Caki2 (cell line): ENCODE measurements around the gene TOLLIP. TPM values are rescaled to one million over a fixed set of nuclear protein-coding genes. Genes with fewer than 3 reads are reported as not detected.
"Not testable (repeated sequence)": the region's sequence is repeated elsewhere in the genome, so short reads cannot be mapped to it uniquely, and the experiment has no call there.

ENCODE experiments used
- DNase-seq: peaks from one replicate; pipeline ENCODE4 v3.0.0-alpha.2; 2015; ENCODE audit warnings: low read depth
- in situ Hi-C: cut with HindIII; loops from 2 replicates; pipeline ENCODE4 v1.10.0; 2016; ENCODE audit warnings: low sequenced_read_pairs, low pct_unique_long_range_greater_than_20kb, mixed read lengths
- total RNA-seq: library from RNA; depleted of rRNA; stranded (reverse); fragments of >200 nt; shearing (Covaris generic); gene quantifications from 2 replicates; pipeline ENCODE4 v1.2.3, GENCODE V29; 2014; ENCODE audit warnings: low replicate concordance

The TOLLIP gene
- total RNA-seq, 1 experiment from 2014 or later: 18.3 TPM

DNA sequence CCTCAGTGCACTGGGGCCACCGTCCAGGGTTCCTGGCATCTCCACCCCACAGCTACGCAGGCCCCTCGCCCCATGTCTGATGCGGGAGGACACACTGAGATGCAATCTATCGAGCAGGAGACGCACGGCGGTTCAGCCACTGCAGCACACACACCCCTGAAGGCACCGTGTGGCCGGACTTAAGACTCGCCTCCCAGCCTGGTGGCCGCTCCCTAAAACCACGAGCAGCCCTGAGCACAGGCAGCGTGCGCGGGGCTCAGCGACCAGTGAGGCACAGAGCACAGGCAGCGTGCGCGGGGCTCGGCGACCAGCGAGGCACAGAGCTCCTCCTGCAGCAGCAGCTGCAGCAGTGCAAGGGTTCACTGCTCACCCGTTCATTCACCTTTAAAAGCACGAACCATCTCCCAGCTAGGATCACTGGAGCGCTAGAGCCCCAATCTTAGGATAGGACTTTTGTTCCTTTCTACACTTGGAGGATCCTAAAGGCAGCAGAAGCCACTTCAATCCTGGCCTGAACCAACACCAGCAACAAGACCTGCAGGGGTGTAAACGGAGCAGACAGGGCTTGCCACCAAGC is 31.4 kb downstream of the TOLLIP start:
- in situ Hi-C loops: no loop called here
- no peak for DNase-seq

DNA sequence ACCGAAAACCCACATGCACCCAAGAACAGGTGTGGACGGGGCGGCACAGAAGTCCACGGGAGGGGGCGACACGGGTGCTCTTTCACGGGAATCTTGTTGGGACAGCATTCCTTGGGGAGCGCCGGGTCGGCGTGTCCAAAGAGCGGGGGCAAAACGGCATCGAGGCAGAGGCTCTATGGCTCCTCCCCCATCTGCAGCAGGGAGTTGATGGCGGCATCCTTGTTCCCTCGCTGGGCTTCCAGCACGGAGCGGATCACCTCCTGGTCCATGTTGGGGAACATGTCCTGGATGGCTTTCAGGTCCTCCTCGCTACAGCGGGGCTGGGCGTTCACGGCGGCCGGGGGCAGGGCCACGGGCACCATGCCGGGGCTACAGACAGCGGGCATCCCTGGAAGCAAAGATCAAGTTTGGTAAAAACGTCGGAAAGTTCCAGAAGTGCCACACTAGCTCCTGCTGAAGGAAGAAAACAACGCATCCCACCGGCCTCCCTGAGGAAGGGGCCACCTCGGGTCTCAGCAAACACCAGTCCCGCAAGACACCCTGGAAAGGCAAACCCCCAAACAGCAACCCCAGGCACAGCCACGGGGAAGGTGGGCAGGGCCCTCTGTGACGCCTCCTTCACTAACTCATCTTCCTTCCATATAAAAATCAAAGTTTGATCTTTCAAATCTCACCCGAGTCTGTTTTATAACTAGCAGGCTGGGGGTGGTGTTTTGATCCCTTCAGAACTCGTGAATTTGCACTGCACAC is 32.4 kb downstream of the TOLLIP start:
- DNase-seq: no peak
- in situ Hi-C loops: no loop called here

DNA sequence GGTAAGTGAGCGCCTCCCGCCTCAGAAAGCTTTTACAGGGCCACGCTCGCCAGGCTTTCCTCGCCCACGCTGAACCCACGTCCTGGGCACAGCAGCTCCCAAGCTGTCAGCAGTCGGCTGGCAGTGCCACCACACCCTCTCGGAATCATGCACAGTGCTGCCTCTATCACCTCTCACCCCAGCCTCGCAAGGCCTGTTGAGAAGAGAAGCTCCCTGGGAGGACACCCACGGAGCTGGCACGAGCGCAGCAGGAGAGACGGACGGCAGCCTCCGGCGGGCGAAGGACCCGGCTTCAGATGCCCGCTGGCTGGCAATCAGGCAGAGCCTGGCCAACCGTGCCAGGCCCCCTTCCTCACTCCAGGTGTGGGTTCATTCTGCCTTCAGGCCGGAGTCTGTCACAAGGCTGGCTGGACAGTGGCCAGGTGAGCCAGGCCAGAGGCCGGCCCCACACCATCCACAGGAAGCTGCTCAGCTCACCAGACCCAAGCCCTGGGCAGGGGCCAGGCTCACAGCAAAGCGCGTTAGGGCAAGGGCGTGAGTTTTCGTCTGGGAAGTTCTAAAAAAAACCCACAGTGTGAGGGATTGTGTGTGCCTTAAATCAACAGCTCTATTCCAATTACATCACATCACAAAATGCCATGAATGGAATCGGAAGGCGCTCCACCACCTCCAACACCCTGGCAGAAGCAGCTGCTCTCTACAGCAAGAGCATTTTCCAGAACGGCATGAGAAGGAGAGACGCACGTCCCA is 33.2 kb downstream of the TOLLIP start:
- no peak for DNase-seq
- in situ Hi-C loops: no loop called here

DNA sequence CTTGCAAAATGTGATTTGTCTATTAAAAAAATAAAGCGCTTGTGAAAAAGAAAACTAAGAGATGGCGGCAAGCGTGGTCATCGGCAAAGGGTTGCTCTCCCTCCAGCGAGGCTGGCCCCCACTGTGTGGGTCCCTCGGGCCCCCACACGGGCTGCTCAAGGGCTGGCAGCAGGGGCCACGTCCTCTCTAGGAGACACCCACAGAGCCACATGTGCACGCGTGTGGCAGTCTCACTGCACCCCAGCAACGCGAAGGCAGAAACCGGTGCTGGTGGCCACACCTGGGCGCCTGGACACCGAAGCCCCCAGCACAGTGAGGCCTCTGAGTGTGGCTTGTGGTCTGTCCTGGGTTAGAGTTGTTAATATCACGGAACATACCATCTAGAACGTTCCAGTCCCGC is 34.4 kb downstream of the TOLLIP start:
- DNase-seq: no peak
- in situ Hi-C loops: no loop called here

GRCh38 chr11:1274501-1274900 is 34.9 kb downstream of the TOLLIP start:
- in situ Hi-C loops: no loop called here
- DNase-seq: no peak

DNA sequence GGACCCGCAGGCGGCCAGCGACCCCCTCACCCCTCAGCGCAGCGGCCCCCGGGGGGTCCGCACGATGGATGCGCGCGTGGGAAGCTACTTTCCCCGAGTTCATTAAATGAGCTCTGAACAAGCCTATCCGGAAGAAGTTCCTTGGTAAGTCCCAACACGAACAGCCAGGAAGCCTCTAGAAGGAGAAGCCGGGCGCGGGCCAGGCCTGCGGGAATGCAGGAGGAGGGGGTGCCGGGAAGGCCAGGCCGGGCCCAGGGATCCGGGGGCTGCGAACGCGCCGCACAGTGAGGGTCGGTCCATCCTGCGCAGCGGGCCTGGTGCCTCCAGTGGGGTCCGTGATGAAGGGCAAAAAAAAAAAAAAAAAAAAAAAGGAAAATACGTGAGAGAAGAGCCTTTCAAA is 36.9 kb downstream of the TOLLIP start:
- in situ Hi-C loops: no loop called here
- no peak for DNase-seq

DNA sequence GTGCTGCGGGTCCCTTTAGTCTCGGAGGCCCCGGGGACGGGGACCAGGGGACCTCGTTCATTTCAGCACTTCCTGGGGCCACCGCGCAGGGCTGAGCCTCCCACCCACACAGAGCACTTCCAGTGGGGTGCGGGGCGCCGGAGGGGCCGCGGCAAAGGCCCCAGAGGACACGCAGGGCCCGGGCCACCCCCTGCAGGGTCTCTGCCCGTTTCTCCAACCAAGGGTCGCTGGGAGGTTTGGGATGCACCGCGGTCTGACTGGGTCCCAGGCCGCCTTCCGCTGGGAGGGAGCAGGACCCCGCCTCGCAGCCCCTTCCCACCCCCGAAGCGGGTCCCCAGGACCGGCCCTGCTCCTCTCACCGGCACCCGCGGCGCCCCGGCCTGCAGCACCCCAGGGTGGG is 37.5 kb downstream of the TOLLIP start:
- in situ Hi-C loops: no loop called here

DNA sequence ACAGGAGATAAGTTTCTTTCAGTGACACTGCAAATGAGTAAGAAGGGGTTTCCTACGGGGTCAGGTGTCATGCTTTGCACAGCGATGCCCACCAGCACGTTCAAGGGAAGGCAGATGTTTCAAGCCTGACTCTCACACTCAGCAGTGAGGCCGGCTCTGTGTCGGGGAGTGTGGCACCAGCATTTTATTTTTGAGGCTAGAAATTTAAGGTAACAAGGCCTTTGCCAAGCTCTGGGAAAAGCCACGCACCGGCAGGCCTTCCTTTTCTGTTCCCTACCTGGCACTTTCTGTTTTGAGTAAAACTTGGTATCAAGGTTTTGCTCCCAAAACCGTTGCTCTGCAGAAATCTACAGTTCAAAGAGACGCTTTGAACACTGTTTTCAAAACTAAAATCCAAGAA is 38.0 kb downstream of the TOLLIP start:
- no peak for DNase-seq
- in situ Hi-C loops: no loop called here

More for the DNA sequence above, 37.5 kb downstream of the TOLLIP start:
- no peak for DNase-seq

GRCh38 chr11:1271002-1271401 is 38.4 kb downstream of the TOLLIP start:
- DNase-seq: no peak
- in situ Hi-C loops: no loop called here

DNA sequence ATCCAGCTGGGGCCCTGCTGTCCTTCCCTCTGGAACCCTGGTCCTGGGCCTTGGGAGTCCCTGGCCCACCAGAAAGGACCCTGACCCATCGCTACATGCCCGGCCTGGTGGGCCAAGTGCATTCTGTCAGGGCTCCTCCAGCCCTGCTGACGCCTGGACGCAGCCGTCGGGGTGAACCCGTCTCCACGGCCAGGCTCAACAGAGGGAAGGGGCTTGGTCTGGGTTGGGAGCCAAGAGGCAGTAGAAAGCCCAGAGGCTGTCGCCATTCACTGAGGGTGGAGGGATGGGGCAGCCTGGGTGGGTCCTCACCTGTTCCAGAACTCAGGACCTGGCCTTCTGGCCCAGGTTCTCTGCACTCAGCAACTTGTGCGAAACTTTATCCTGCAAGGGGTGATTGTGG is 39.0 kb downstream of the TOLLIP start:
- in situ Hi-C loops: no loop called here

DNA sequence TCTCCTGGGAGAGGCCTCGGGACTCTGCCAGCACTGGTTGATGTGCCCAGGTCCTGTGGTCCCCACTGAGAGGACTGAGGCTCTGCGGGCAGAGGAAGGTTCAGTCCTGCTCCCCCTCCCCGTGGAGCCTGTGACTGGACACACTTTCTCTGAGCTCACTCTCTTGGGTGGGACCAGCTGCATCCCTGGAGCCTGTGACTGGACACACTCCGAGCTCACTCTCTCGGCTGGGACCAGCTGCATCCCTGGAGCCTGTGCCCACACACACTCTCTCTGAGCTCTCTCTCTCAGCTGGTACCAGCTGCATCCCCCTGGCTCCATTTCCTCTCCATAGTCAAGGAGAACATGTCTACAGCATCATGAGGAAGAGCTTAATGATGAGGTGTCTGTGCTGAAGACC is 39.5 kb downstream of the TOLLIP start:
- in situ Hi-C loops: no loop called here
- DNase-seq: no peak

More for the DNA sequence above, 39.0 kb downstream of the TOLLIP start:
- DNase-seq: no peak

- in situ Hi-C loops: no loop called here
- peak; percentile 21 for DNase-seq
These were observed 41.9 kb downstream of the TOLLIP start for GRCh38 chr11:1267441-1268100.

GRCh38 chr11:1266976-1267375 is 42.5 kb downstream of the TOLLIP start:
- DNase-seq, in situ Hi-C loops: not testable (repeated sequence)

DNA sequence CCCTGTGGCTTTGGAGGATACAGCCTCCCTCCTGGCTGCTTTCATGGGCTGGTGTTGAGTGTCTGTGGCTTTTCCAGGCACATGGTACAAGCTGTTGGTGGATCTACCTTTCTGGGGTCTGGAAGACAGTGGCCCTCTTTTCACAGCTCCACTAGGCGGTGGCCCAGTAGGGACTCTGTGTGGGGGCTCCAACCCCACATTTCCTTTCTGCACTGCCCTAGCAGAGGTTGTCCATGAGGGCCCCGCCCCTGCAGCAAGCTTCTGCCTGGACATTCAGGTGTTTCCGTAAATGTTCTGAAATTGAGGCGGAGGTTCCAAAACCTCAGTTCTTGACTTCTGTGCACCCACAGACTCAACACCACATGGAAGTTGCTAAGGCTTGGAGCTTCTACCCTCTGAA is 44.0 kb downstream of the TOLLIP start:
- in situ Hi-C loops: not testable (repeated sequence)

GRCh38 chr11:1264444-1264843 is 45.0 kb downstream of the TOLLIP start:
- peak; percentile 54 for DNase-seq
- in situ Hi-C loops: not testable (repeated sequence)

More for the DNA sequence above, 44.0 kb downstream of the TOLLIP start:
- DNase-seq: not testable (repeated sequence)

GRCh38 chr11:1263010-1263409 is 46.4 kb downstream of the TOLLIP start:
- in situ Hi-C loops: no loop called here
- DNase-seq: no peak

DNA sequence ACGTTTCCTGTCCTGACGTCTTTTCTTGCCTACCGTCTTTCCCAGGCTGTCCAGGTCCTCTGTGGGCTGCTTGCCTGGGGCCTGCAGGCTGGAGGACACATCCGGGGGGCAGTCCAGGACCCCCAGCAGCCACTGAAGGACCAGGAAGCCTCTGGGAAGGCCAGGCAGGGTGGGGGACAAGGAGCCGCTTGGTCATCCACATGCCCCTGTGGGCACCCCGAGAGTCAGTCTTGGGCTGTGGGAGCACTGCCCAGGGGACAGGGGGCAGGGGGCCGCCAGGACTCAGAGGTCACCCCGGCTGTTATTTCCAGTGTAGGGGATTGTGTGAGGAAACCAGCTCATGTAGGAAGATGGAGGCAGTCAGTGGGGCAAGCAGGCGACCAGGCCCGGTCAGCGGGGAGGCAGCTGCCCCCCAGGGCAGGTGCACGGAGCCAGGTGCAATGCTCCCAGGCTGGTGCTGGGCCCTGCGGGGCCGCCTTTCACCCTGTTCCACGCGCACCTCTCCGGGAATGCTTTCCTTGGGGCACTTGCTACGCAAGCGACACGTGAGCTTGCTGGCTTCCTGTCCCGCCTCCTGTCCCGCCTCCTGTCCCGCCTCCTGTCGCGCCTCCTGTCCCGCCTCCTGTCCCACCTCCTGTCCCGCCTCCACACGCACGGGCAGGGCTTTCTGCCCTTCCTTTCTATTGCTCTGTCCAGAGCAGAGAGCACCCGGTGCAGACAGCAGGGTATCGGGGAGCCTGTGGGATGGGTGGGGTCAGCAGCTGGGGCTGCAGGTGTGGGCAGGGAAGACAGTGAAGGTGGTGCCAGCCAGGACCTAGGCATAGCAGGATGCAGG is 47.0 kb downstream of the TOLLIP start:
- peak; percentile 84 for DNase-seq

More for the DNA sequence above, 47.0 kb downstream of the TOLLIP start:
- in situ Hi-C loops: no loop called here
